HCT116 (cell line): ENCODE data around the gene BNC2. TPM values are rescaled to one million over a fixed set of nuclear protein-coding genes. Genes with fewer than 3 reads are reported as not detected.

ENCODE experiments used
- ATAC-seq: fragments of 200-7000 bp; cut with Tn5 transposase; 2 replicates; pipeline ENCODE4 v1.9.1; 2020; ENCODE audit warnings: mild to moderate bottlenecking, moderate library complexity
- BruUV-seq: library from RNA; stranded (reverse); fragments of 400-500 nt; replicated peaks from 2 replicates; lab custom pipeline; 2021; lab: Mats Ljungman, UMichigan
- CTCF ChIA-PET: fragments of 300-600 bp; sonication (Branson Sonifier 250); formaldehyde crosslinking; loops from one replicate; lab custom pipeline; 2021; ENCODE audit warnings: antibody characterized with exemption; lab: Charles Lee
- POLR2A ChIA-PET: fragments of 300-600, 350-600 bp; sonication (Branson Sonifier 250); formaldehyde crosslinking; loops from one replicate; lab custom pipeline; 2021; ENCODE audit warnings: antibody characterized with exemption; lab: Charles Lee
- RAD21 ChIA-PET, 2 experiments: fragments of 300-600 bp; sonication (Branson Sonifier 250); formaldehyde crosslinking; loops; one replicate each; lab custom pipeline; 2023; ENCODE audit warnings: low total read pairs in 2 of 2; ENCODE audit not compliant: uncharacterized antibody in 2 of 2, unreplicated experiment in 2 of 2, low non-redundant PET in 1 of 2; lab: Charles Lee
- DNase-seq: peaks from one replicate; pipeline ENCODE4 v3.0.0-alpha.2; 2010; ENCODE audit warnings: low read depth, low spot score
- H2AFZ ChIP-seq: fragments of 200-600 bp; shearing (Covaris generic), sonication (generic); 2 replicates; pipeline ENCODE4 v1.6.1; 2017; ENCODE audit warnings: low read depth, mixed run types, mixed read lengths, antibody characterized with exemption, low read length; ENCODE audit not compliant: poor library complexity, severe bottlenecking
- H3K27ac ChIP-seq: 2 replicates; pipeline ENCODE4 v1.5.1; 2012; ENCODE audit warnings: low read depth, low read length
- H3K27me3 ChIP-seq: fragments of 200-600 bp; sonication (generic); 2 replicates; pipeline ENCODE4 v1.6.1; 2016; ENCODE audit warnings: mixed run types, low read length, mixed read lengths; ENCODE audit not compliant: insufficient read depth
- H3K36me3 ChIP-seq, 2 experiments: fragments of 200-500 bp in 1 of 2; fragments of 200-600 bp in 1 of 2; sonication (Bioruptor generic) in 1 of 2; sonication (generic) in 1 of 2; 2 replicates each; pipeline versions ENCODE4 v1.5.1 to v1.6.1; 2014 to 2016; ENCODE audit warnings: low read length in 2 of 2, inconsistent platforms in 1 of 2, mixed read lengths in 1 of 2, mixed run types in 1 of 2; ENCODE audit not compliant: insufficient read depth in 2 of 2, control insufficient read depth in 1 of 2
- H3K4me1 ChIP-seq, 2 experiments: fragments of 200-600 bp in 1 of 2; sonication (generic) in 1 of 2; 2 replicates each; pipeline versions ENCODE4 v1.5.1 to v1.6.1; 2012 to 2017; ENCODE audit warnings: low read length in 2 of 2, inconsistent platforms in 1 of 2, mild to moderate bottlenecking in 1 of 2, mixed read lengths in 1 of 2, mixed run types in 1 of 2, moderate library complexity in 1 of 2; ENCODE audit not compliant: insufficient read depth in 2 of 2, control insufficient read depth in 1 of 2
- H3K4me2 ChIP-seq: fragments of 200-600 bp; sonication (generic); 2 replicates; pipeline ENCODE4 v1.6.1; 2017; ENCODE audit warnings: mixed run types, low read length, mixed read lengths
- H3K4me3 ChIP-seq, 2 experiments: fragments of 200-600 bp in 1 of 2; sonication (generic) in 1 of 2; replicated peaks in 1 of 2; 2 replicates each; pipeline ENCODE4 v1.5.1; 2011 to 2016; ENCODE audit warnings: low read length in 2 of 2, control low read depth in 1 of 2, low read depth in 1 of 2, mild to moderate bottlenecking in 1 of 2, mixed read lengths in 1 of 2, mixed run types in 1 of 2
- H3K79me2 ChIP-seq: fragments of 200-600 bp; sonication (generic); 2 replicates; pipeline ENCODE4 v1.6.1; 2017; ENCODE audit warnings: mild to moderate bottlenecking, mixed run types, low read length, moderate library complexity, mixed read lengths; ENCODE audit not compliant: insufficient read depth
- H3K9ac ChIP-seq: fragments of 200-600 bp; sonication (generic); 2 replicates; pipeline ENCODE4 v1.6.1; 2016; ENCODE audit warnings: low read length, mixed read lengths
- H3K9me2 ChIP-seq: fragments of 200-600 bp; sonication (generic), shearing (Covaris generic); 2 replicates; pipeline ENCODE4 v1.6.1; 2017; ENCODE audit warnings: mixed run types, mild to moderate bottlenecking, moderate library complexity; ENCODE audit not compliant: insufficient read depth
- H3K9me3 ChIP-seq, 2 experiments: fragments of 200-500 bp in 1 of 2; fragments of 200-600 bp in 1 of 2; sonication (Bioruptor generic) in 1 of 2; sonication (generic) in 1 of 2; 2 replicates each; pipeline ENCODE4 v1.6.1; 2014 to 2017; ENCODE audit warnings: low read length in 2 of 2, mixed read lengths in 2 of 2, inconsistent platforms in 1 of 2, low read depth in 1 of 2, mild to moderate bottlenecking in 1 of 2, mixed run types in 1 of 2, moderate library complexity in 1 of 2; ENCODE audit not compliant: control insufficient read depth in 1 of 2, insufficient read depth in 1 of 2
- H4K20me1 ChIP-seq: fragments of 200-600 bp; sonication (generic), shearing (Covaris generic); 2 replicates; pipeline ENCODE4 v1.6.1; 2017; ENCODE audit warnings: mixed run types, mild to moderate bottlenecking, moderate library complexity; ENCODE audit not compliant: insufficient read depth
- ATF3 ChIP-seq: IDR thresholded peaks from 2 replicates; pipeline ENCODE4 v1.6.1; 2012
- CBX3 ChIP-seq: IDR thresholded peaks from 2 replicates; pipeline ENCODE4 v1.6.1; 2012; ENCODE audit warnings: low read depth
- CEBPB ChIP-seq: IDR thresholded peaks from 2 replicates; pipeline ENCODE4 v1.6.1; 2012; ENCODE audit warnings: low read depth
- CTCF ChIP-seq, 3 experiments: fragments of 200-600 bp in 1 of 3; sonication (generic) in 1 of 3; IDR thresholded peaks in 2 of 3; conservative IDR thresholded peaks in 1 of 3; 2 replicates each; pipeline ENCODE4 v1.5.1; 2012 to 2017; ENCODE audit warnings: low read depth in 2 of 3, low read length in 2 of 3, antibody characterized with exemption in 1 of 3, borderline replicate concordance in 1 of 3, control low read depth in 1 of 3, mild to moderate bottlenecking in 1 of 3, mixed read lengths in 1 of 3, mixed run types in 1 of 3, moderate library complexity in 1 of 3; ENCODE audit not compliant: insufficient read depth in 1 of 3
- EGR1 ChIP-seq: IDR thresholded peaks from 2 replicates; pipeline ENCODE4 v1.6.1; 2012; ENCODE audit warnings: low read depth
- FOSL1 ChIP-seq: IDR thresholded peaks from 2 replicates; pipeline ENCODE4 v1.6.1; 2012; ENCODE audit warnings: low read depth
- MAX ChIP-seq: IDR thresholded peaks from 2 replicates; pipeline ENCODE4 v1.6.1; 2012
- POLR2A ChIP-seq: IDR thresholded peaks from 2 replicates; pipeline ENCODE4 v1.7.0; 2011; ENCODE audit warnings: borderline replicate concordance; ENCODE audit not compliant: insufficient read depth, insufficient read length; ENCODE audit errors: extremely low read depth
- POLR2AphosphoS5 ChIP-seq: IDR thresholded peaks from 2 replicates; pipeline ENCODE4 v1.6.1; 2011; ENCODE audit warnings: mild to moderate bottlenecking, low read depth, low read length, moderate library complexity
- SP1 ChIP-seq: IDR thresholded peaks from 2 replicates; pipeline ENCODE4 v1.6.1; 2012; ENCODE audit warnings: low read depth
- TCF7L2 ChIP-seq: IDR thresholded peaks from 2 replicates; pipeline ENCODE4 v1.7.0; 2011; ENCODE audit warnings: borderline replicate concordance, inconsistent platforms; ENCODE audit not compliant: insufficient read depth, insufficient read length; ENCODE audit errors: extremely low read depth
- YY1 ChIP-seq: IDR thresholded peaks from 2 replicates; pipeline ENCODE4 v1.6.1; 2011; ENCODE audit warnings: low read length, low read depth, moderate library complexity, mild to moderate bottlenecking; ENCODE audit not compliant: insufficient replicate concordance; ENCODE audit errors: extremely low read depth
- ZBTB33 ChIP-seq: IDR thresholded peaks from 2 replicates; pipeline ENCODE4 v1.6.1; 2011; ENCODE audit warnings: mild to moderate bottlenecking, low read length, moderate library complexity; ENCODE audit not compliant: insufficient replicate concordance; ENCODE audit errors: extremely low read depth
- ZFX ChIP-seq: fragments of 450-650 bp; IDR thresholded peaks from 2 replicates; pipeline ENCODE4 v1.6.1; 2017
- intact Hi-C: fragments of 100-400 bp; cut with micrococcal nuclease; formaldehyde crosslinking; loops from 2 replicates; pipeline ENCODE4 v1.10.0; 2022
- total RNA-seq: library from RNA; stranded (reverse); gene quantifications from one replicate; pipeline ENCODE4 v1.2.1, GENCODE V29; 2021; ENCODE audit not compliant: unreplicated experiment

The BNC2 gene
- total RNA-seq, 1 experiment from 2014 or later, result 0.37 TPM

- ATAC-seq, result no peak
- RAD21 ChIA-PET, result no interaction called here
- no peak overlapping the region for H3K4me2 ChIP-seq
These were observed 348.5 kb downstream of the BNC2 start for GRCh38 chr9:16521868-16522411.

More at GRCh38 chr9:16521868-16522411, 348.5 kb downstream of the BNC2 start:
- H3K27me3 ChIP-seq, result peaks cover 10% of the 10 kb centered on the region
- DNase-seq, result no peak
- ChIA-PET CTCF (no interaction called here), POLR2A (no interaction called here)
- no TSS peak for BruUV-seq
- no peak for TF ChIP-seq TCF7L2
- TF ChIP-seq POLR2A, result no peak
- no peak for TF ChIP-seq ATF3
- no peak for TF ChIP-seq MAX
- no peak for TF ChIP-seq YY1
- no peak for TF ChIP-seq FOSL1
- TF ChIP-seq POLR2AphosphoS5, result no peak
- TF ChIP-seq ZFX, result no peak
- TF ChIP-seq CEBPB, result no peak
- no peak for TF ChIP-seq SP1
- no peak for TF ChIP-seq EGR1
- no peak for TF ChIP-seq CBX3
- no peak for TF ChIP-seq ZBTB33
- TF ChIP-seq CTCF (IDR thresholded peaks at IDR 0.05 in 2 of 3, conservative IDR thresholded peaks at IDR 0.05 in 1 of 3; ENCODE audit: borderline replicate concordance in 1 of 3, insufficient read depth in 1 of 3, low read depth in 2 of 3, low read length in 2 of 3), result no peak
- TF ChIP-seq, all 23 proteins: peak for 0
- Histone ChIP-seq H3K27ac (no peak overlapping the region), H3K9me3 (no peaks in the 10 kb centered on the region), H3K4me3 (no peak overlapping the region), H3K36me3 (no peaks in the 10 kb centered on the region), H4K20me1 (no peaks in the 10 kb centered on the region), H3K79me2 (no peaks in the 10 kb centered on the region), H3K9me2 (no peaks in the 10 kb centered on the region), H2AFZ (no peak overlapping the region), H3K9ac (no peak overlapping the region), H3K4me1 (no peaks in the 10 kb centered on the region)
- intact Hi-C loops, result no loop called here
